Cardiac muscle cell (in vitro differentiated cells and primary cell): ENCODE results near the gene DNM3. TPM values are rescaled to one million over a fixed set of nuclear protein-coding genes. Genes with fewer than 3 reads are reported as not detected.
A peak's percentile ranks its signal among the peaks of the same experiment; 100 is the strongest.

Experiments
- DNase-seq, 2 donors: peaks; one replicate each; pipeline versions ENCODE4 v3.0.0 to v3.0.0-alpha.2; 2010 to 2017; ENCODE audit warnings: low read depth in 1 of 2, low spot score in 1 of 2
- H3K27ac ChIP-seq: fragments of 200-600 bp; sonication (generic); 2 replicates; pipeline ENCODE4 v1.5.1; 2016
- H3K27me3 ChIP-seq: fragments of 200-600 bp; sonication (generic); 2 replicates; pipeline ENCODE4 v1.6.0; 2016; ENCODE audit warnings: control low read depth
- H3K36me3 ChIP-seq: fragments of 200-600 bp; sonication (generic); 2 replicates; pipeline ENCODE4 v1.5.1; 2016; ENCODE audit warnings: control low read depth
- H3K4me1 ChIP-seq: fragments of 200-600 bp; sonication (generic); 2 replicates; pipeline ENCODE4 v1.8.1; 2017; ENCODE audit warnings: low read depth, mild to moderate bottlenecking, mixed run types
- H3K4me3 ChIP-seq: fragments of 200-600 bp; sonication (generic); 2 replicates; pipeline ENCODE4 v1.5.1; 2016; ENCODE audit warnings: mild to moderate bottlenecking
- H3K9me3 ChIP-seq: fragments of 200-600 bp; sonication (generic); 2 replicates; pipeline ENCODE4 v1.5.1; 2017; ENCODE audit warnings: low read depth, mild to moderate bottlenecking, control low read depth
- CTCF ChIP-seq: IDR thresholded peaks from 2 replicates; pipeline ENCODE4 v1.5.1; 2012; ENCODE audit warnings: low read depth, mild to moderate bottlenecking, low read length
- polyA plus RNA-seq: library from polyadenylated mRNA; unstranded; fragments of >200 nt; fragmentation: Nextera tagmentation; extraction: Ambion mirVana; gene quantifications from 2 replicates; pipeline ENCODE4 v1.2.1, GENCODE V29; 2016
- total RNA-seq: library from RNA; depleted of rRNA; stranded (reverse); fragments of >200 nt; gene quantifications from 2 replicates; pipeline ENCODE4 v1.2.3, GENCODE V29; 2016

The DNM3 gene
- total and polyA plus RNA-seq, 2 experiments from 2014 or later = 0.42 TPM; not detected in 1

- no peaks in the 10 kb centered on the region for H3K27me3 ChIP-seq
- H3K36me3 ChIP-seq = no peaks in the 10 kb centered on the region
- peak overlapping the region; percentile 79 for H3K27ac ChIP-seq
- DNase-seq = no peak
- TF ChIP-seq CTCF = no peak
- H3K9me3 ChIP-seq = no peaks in the 10 kb centered on the region
- H3K4me3 ChIP-seq = no peak overlapping the region
- H3K4me1 ChIP-seq = peaks cover 24% of the 10 kb centered on the region
Observed at GRCh38 chr1:172145656-172146055, 304.4 kb downstream of the DNM3 start.

DNA sequence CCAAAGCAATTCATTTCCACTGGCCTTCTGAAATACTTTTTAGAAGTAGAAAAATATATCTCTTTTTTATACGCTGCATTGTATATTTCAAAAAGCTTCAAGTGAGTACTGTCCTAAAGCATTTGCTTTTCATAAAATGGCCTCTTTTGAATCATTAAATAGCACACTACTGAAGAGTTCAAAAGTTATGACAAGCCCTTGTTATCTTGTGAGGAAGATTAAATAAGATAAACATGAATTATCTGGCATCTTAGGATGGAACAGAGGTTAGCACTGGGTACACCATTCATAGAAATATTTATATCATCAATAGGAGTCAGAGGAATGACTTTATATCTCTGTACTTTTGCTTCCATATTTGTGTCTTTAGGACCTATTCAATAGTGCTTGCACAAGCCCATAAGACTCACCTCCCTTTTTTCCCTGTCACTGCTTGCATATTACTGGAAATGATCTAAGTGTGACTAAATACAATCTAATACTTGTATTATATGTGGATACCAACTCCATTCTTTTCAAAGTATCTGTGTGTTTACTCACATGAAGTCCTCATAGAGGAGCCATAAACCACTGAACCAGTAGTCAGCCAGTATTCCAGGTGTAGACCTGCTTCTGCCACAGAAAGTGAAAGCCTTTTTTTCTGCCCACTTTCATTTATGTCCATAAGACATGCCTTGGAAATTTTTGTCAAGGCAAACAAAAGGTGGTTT is 305.0 kb downstream of the DNM3 start:
- H3K36me3 ChIP-seq = no peaks in the 10 kb centered on the region
- H3K4me1 ChIP-seq = peaks cover 19% of the 10 kb centered on the region
- no peaks in the 10 kb centered on the region for H3K27me3 ChIP-seq
- no peaks in the 10 kb centered on the region for H3K9me3 ChIP-seq
- H3K4me3 ChIP-seq = no peak overlapping the region
- TF ChIP-seq CTCF = no peak
- no peak overlapping the region for H3K27ac ChIP-seq
- DNase-seq = no peak

GRCh38 chr1:172147541-172147940 is 306.2 kb downstream of the DNM3 start:
- no peaks in the 10 kb centered on the region for H3K9me3 ChIP-seq
- no peak overlapping the region for H3K4me3 ChIP-seq
- peaks cover 19% of the 10 kb centered on the region for H3K4me1 ChIP-seq
- no peak for TF ChIP-seq CTCF
- DNase-seq = no peak
- H3K36me3 ChIP-seq = no peaks in the 10 kb centered on the region
- no peaks in the 10 kb centered on the region for H3K27me3 ChIP-seq
- no peak overlapping the region for H3K27ac ChIP-seq

GRCh38 chr1:172148213-172148612 is 306.9 kb downstream of the DNM3 start:
- H3K36me3 ChIP-seq = no peaks in the 10 kb centered on the region
- H3K27ac ChIP-seq = no peak overlapping the region
- no peak for TF ChIP-seq CTCF
- no peaks in the 10 kb centered on the region for H3K27me3 ChIP-seq
- peaks cover 19% of the 10 kb centered on the region for H3K4me1 ChIP-seq
- no peaks in the 10 kb centered on the region for H3K9me3 ChIP-seq
- H3K4me3 ChIP-seq = no peak overlapping the region
- no peak for DNase-seq

DNA sequence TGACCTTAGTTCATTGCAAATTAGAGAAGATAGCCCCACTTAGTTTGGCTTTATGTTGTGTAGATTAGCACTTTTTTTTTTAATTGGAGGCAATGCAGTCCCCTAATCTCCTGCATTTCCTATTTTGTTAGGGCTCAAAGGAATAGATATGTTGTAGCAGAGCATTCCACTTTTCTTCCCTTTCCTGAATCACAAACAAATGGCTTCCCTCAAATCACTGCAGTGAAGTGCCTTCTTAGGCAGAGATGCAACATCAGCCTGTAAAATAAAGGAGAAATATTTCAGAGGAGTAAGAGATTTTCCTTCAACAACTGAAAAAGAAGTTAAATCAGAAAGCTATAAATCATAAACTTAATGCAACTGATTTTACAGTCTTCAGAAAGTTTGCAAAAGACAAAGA is 307.4 kb downstream of the DNM3 start:
- Histone ChIP-seq H3K4me1 (peaks cover 14% of the 10 kb centered on the region), H3K27me3 (no peaks in the 10 kb centered on the region), H3K36me3 (no peaks in the 10 kb centered on the region), H3K27ac (no peak overlapping the region), H3K4me3 (no peak overlapping the region), H3K9me3 (no peaks in the 10 kb centered on the region)
- no peak for TF ChIP-seq CTCF
- DNase-seq = no peak
